Transverse colon (tissue), 3 donors: Measurements from ENCODE around the gene RPS6KC1.

ENCODE experiments used
- CTCF ChIP-seq, 5 experiments: fragments of 200-600 bp in 3 of 5; fragments of 450-650 bp in 2 of 5; sonication (generic) in 3 of 5; IDR thresholded peaks; 1 replicate in 2 of 5; 2 replicates in 3 of 5; pipeline ENCODE4 v1.5.1; 2016 to 2017; ENCODE audit warnings: antibody characterized with exemption in 5 of 5, inconsistent platforms in 3 of 5, mild to moderate bottlenecking in 2 of 5, moderate library complexity in 1 of 5
- POLR2A ChIP-seq: fragments of 450-650 bp; IDR thresholded peaks from one replicate; pipeline ENCODE4 v1.6.1; 2016; ENCODE audit warnings: antibody characterized with exemption, mild to moderate bottlenecking, moderate library complexity

- TF ChIP-seq POLR2A (no peak), CTCF (IDR thresholded peaks at IDR 0.05) (no peak)
Measured at GRCh38 chr1:213051881-213052202, 801 bp downstream of the RPS6KC1 start.
